T-helper 17 cell (primary cell): ENCODE results near the gene DNAH8. TPM values are rescaled to one million over a fixed set of nuclear protein-coding genes. Genes with fewer than 3 reads are reported as not detected.

ENCODE experiments used
- ATAC-seq: fragments of 150-1000 bp; cut with Tn5 transposase; 2 replicates; pipeline ENCODE4 v1.10.0; 2021; ENCODE audit warnings: mild to moderate bottlenecking, moderate library complexity
- DNase-seq, 3 donors: peaks; one replicate each; pipeline versions ENCODE4 v3.0.0 to v3.0.0-alpha.2; 2020 to 2021
- H3K9me3 ChIP-seq: one replicate; pipeline ENCODE4 v1.7.0; 2013; ENCODE audit warnings: low read length, mild to moderate bottlenecking; ENCODE audit not compliant: control insufficient read depth, poor library complexity, severe bottlenecking
- H3K27ac Mint-ChIP-seq: one replicate; pipeline ENCODE4 v1.8.0; 2022; ENCODE audit warnings: mild to moderate bottlenecking, moderate library complexity, mixed read lengths
- H3K27me3 Mint-ChIP-seq: one replicate; pipeline ENCODE4 v1.8.0; 2022; ENCODE audit warnings: mixed read lengths
- H3K36me3 Mint-ChIP-seq: one replicate; pipeline ENCODE4 v1.8.0; 2022; ENCODE audit warnings: low read depth, mixed read lengths
- H3K4me1 Mint-ChIP-seq: one replicate; pipeline ENCODE4 v1.8.0; 2022; ENCODE audit warnings: mild to moderate bottlenecking, mixed read lengths
- H3K4me3 Mint-ChIP-seq: one replicate; pipeline ENCODE4 v1.8.0; 2022; ENCODE audit warnings: mild to moderate bottlenecking, moderate library complexity, mixed read lengths
- total RNA-seq, 4 donors: library from RNA in 2 of 4; stranded (reverse) in 2 of 4; gene quantifications; one replicate each; pipeline ENCODE4 v1.2.3 and lab custom pipeline; 2022 to 2026

Gene DNAH8
- total RNA-seq, 2 donors from 2014 or later = 0.05 TPM

- ATAC-seq = no peak
- Mint-ChIP-seq H3K27ac (no peak overlapping the region), H3K27me3 (peaks cover 67% of the 10 kb centered on the region), H3K36me3 (no peaks in the 10 kb centered on the region), H3K4me3 (no peak overlapping the region), H3K4me1 (peaks cover 3% of the 10 kb centered on the region)
- DNase-seq = no peak
- H3K9me3 ChIP-seq = no peaks in the 10 kb centered on the region
Measured at GRCh38 chr6:38799529-38800184, 84.5 kb downstream of the DNAH8 start.

GRCh38 chr6:38801305-38801704 is 86.2 kb downstream of the DNAH8 start:
- H3K27ac Mint-ChIP-seq = no peak overlapping the region
- H3K27me3 Mint-ChIP-seq = peaks cover 72% of the 10 kb centered on the region
- no peaks in the 10 kb centered on the region for H3K4me1 Mint-ChIP-seq
- ATAC-seq (no peak), DNase-seq (no peak)
- no peaks in the 10 kb centered on the region for H3K9me3 ChIP-seq
- peaks cover 2% of the 10 kb centered on the region for H3K36me3 Mint-ChIP-seq
- H3K4me3 Mint-ChIP-seq = no peak overlapping the region

- H3K36me3 Mint-ChIP-seq = peaks cover 2% of the 10 kb centered on the region
- peaks cover 68% of the 10 kb centered on the region for H3K27me3 Mint-ChIP-seq
- H3K9me3 ChIP-seq = no peaks in the 10 kb centered on the region
- DNase-seq (no peak), ATAC-seq (no peak)
- no peak overlapping the region for H3K27ac Mint-ChIP-seq
- H3K4me3 Mint-ChIP-seq = no peak overlapping the region
- H3K4me1 Mint-ChIP-seq = no peaks in the 10 kb centered on the region
Measured at GRCh38 chr6:38802497-38802896, 87.4 kb downstream of the DNAH8 start.

GRCh38 chr6:38803129-38803528 is 88.0 kb downstream of the DNAH8 start:
- H3K4me3 Mint-ChIP-seq = no peak overlapping the region
- no peaks in the 10 kb centered on the region for H3K4me1 Mint-ChIP-seq
- H3K36me3 Mint-ChIP-seq = peaks cover 2% of the 10 kb centered on the region
- peaks cover 66% of the 10 kb centered on the region for H3K27me3 Mint-ChIP-seq
- no peak for DNase-seq
- H3K9me3 ChIP-seq = no peaks in the 10 kb centered on the region
- no peak for ATAC-seq
- no peak overlapping the region for H3K27ac Mint-ChIP-seq

- no peaks in the 10 kb centered on the region for H3K4me1 Mint-ChIP-seq
Measured at GRCh38 chr6:38804358-38804757, 89.2 kb downstream of the DNAH8 start.

GRCh38 chr6:38805127-38805655 is 90.1 kb downstream of the DNAH8 start:
- Mint-ChIP-seq H3K27me3 (peaks cover 66% of the 10 kb centered on the region), H3K27ac (no peak overlapping the region), H3K4me3 (no peak overlapping the region), H3K36me3 (peaks cover 2% of the 10 kb centered on the region), H3K4me1 (no peaks in the 10 kb centered on the region)
- H3K9me3 ChIP-seq = no peaks in the 10 kb centered on the region
- DNase-seq (no peak), ATAC-seq (no peak)

More at GRCh38 chr6:38804358-38804757, 89.2 kb downstream of the DNAH8 start:
- Mint-ChIP-seq H3K27ac (no peak overlapping the region), H3K36me3 (peaks cover 2% of the 10 kb centered on the region), H3K27me3 (peaks cover 61% of the 10 kb centered on the region), H3K4me3 (no peak overlapping the region)
- DNase-seq (no peak), ATAC-seq (no peak)
- no peaks in the 10 kb centered on the region for H3K9me3 ChIP-seq

GRCh38 chr6:38805692-38806091 is 90.6 kb downstream of the DNAH8 start:
- ATAC-seq = no peak
- DNase-seq = no peak
- Mint-ChIP-seq H3K27me3 (peaks cover 63% of the 10 kb centered on the region), H3K27ac (no peak overlapping the region), H3K36me3 (peaks cover 2% of the 10 kb centered on the region), H3K4me3 (no peak overlapping the region), H3K4me1 (no peaks in the 10 kb centered on the region)
- no peaks in the 10 kb centered on the region for H3K9me3 ChIP-seq

- H3K4me1 Mint-ChIP-seq = no peaks in the 10 kb centered on the region
- ATAC-seq (no peak), DNase-seq (no peak)
- peaks cover 2% of the 10 kb centered on the region for H3K36me3 Mint-ChIP-seq
- H3K9me3 ChIP-seq = no peaks in the 10 kb centered on the region
- H3K4me3 Mint-ChIP-seq = no peak overlapping the region
- H3K27me3 Mint-ChIP-seq = peaks cover 66% of the 10 kb centered on the region
- no peak overlapping the region for H3K27ac Mint-ChIP-seq
Measured at GRCh38 chr6:38806271-38806670, 91.2 kb downstream of the DNAH8 start.

GRCh38 chr6:38806833-38807232 is 91.7 kb downstream of the DNAH8 start:
- Mint-ChIP-seq H3K36me3 (peaks cover 2% of the 10 kb centered on the region), H3K27me3 (peaks cover 68% of the 10 kb centered on the region), H3K4me1 (no peaks in the 10 kb centered on the region), H3K27ac (no peak overlapping the region), H3K4me3 (no peak overlapping the region)
- no peak for DNase-seq
- H3K9me3 ChIP-seq = no peaks in the 10 kb centered on the region
- ATAC-seq = no peak

- Mint-ChIP-seq H3K27ac (no peak overlapping the region), H3K4me1 (no peaks in the 10 kb centered on the region), H3K4me3 (no peak overlapping the region), H3K27me3 (peaks cover 76% of the 10 kb centered on the region), H3K36me3 (peaks cover 2% of the 10 kb centered on the region)
- DNase-seq (no peak), ATAC-seq (no peak)
- H3K9me3 ChIP-seq = no peaks in the 10 kb centered on the region
Measured at GRCh38 chr6:38808039-38808438, 92.9 kb downstream of the DNAH8 start.

- Mint-ChIP-seq H3K36me3 (no peaks in the 10 kb centered on the region), H3K4me1 (no peaks in the 10 kb centered on the region), H3K27me3 (peaks cover 85% of the 10 kb centered on the region), H3K27ac (no peak overlapping the region), H3K4me3 (no peak overlapping the region)
- DNase-seq (no peak), ATAC-seq (no peak)
- H3K9me3 ChIP-seq = no peaks in the 10 kb centered on the region
Measured at GRCh38 chr6:38813041-38813823, 98.1 kb downstream of the DNAH8 start.

- Mint-ChIP-seq H3K4me1 (no peaks in the 10 kb centered on the region), H3K27me3 (peaks cover 84% of the 10 kb centered on the region), H3K27ac (no peak overlapping the region), H3K36me3 (no peaks in the 10 kb centered on the region), H3K4me3 (no peak overlapping the region)
- no peaks in the 10 kb centered on the region for H3K9me3 ChIP-seq
- DNase-seq (no peak), ATAC-seq (no peak)
Measured at GRCh38 chr6:38814761-38815160, 99.7 kb downstream of the DNAH8 start.

- no peaks in the 10 kb centered on the region for H3K9me3 ChIP-seq
- H3K4me3 Mint-ChIP-seq = no peak overlapping the region
- no peak for DNase-seq
- peaks cover 84% of the 10 kb centered on the region for H3K27me3 Mint-ChIP-seq
- no peaks in the 10 kb centered on the region for H3K36me3 Mint-ChIP-seq
- no peak overlapping the region for H3K27ac Mint-ChIP-seq
- no peaks in the 10 kb centered on the region for H3K4me1 Mint-ChIP-seq
- ATAC-seq = no peak
Measured at GRCh38 chr6:38815250-38815649, 100.1 kb downstream of the DNAH8 start.
